ENCODE data around the gene PPP3CA.

Gene PPP3CA

GRCh38 chr4:101064541-101065180 is 282.7 kb downstream of the PPP3CA start:
- Histone ChIP-seq H3K36me3 (ENCODE audit: low read depth) (peaks cover 38% of the 10 kb centered on the region), H3K27me3 (ENCODE audit: insufficient read depth, poor library complexity, severe bottlenecking) (no peaks in the 10 kb centered on the region), H3K4me3 (ENCODE audit: severe bottlenecking) (no peak overlapping the region), H3K9me3 (ENCODE audit: severe bottlenecking) (no peaks in the 10 kb centered on the region), H3K4me1 (ENCODE audit: insufficient read depth, poor library complexity, severe bottlenecking) (no peaks in the 10 kb centered on the region), H3K27ac (ENCODE audit: poor library complexity, severe bottlenecking) (no peak overlapping the region)
- TF ChIP-seq CTCF (IDR thresholded peaks at IDR 0.05; ENCODE audit: poor library complexity, severe bottlenecking): no peak
- no peak for ATAC-seq (ENCODE audit: low read depth)
- no peak for DNase-seq (ENCODE audit: low spot score)

GRCh38 chr4:101055392-101055791 is 291.9 kb downstream of the PPP3CA start:
- Histone ChIP-seq H3K4me1 (ENCODE audit: insufficient read depth, poor library complexity, severe bottlenecking) (no peaks in the 10 kb centered on the region), H3K36me3 (ENCODE audit: low read depth) (peaks cover 2% of the 10 kb centered on the region; the same call in 1 of the 2 replicates), H3K9me3 (ENCODE audit: severe bottlenecking) (no peaks in the 10 kb centered on the region), H3K4me3 (ENCODE audit: severe bottlenecking) (no peak overlapping the region), H3K27ac (ENCODE audit: poor library complexity, severe bottlenecking) (no peak overlapping the region), H3K27me3 (ENCODE audit: insufficient read depth, poor library complexity, severe bottlenecking) (no peaks in the 10 kb centered on the region)
- DNase-seq (ENCODE audit: low spot score): no peak
- TF ChIP-seq CTCF (IDR thresholded peaks at IDR 0.05; ENCODE audit: poor library complexity, severe bottlenecking): no peak
- no peak for ATAC-seq (ENCODE audit: low read depth)

- Histone ChIP-seq H3K36me3 (ENCODE audit: low read depth) (no peaks in the 10 kb centered on the region; the same call in 1 of the 2 replicates), H3K4me1 (ENCODE audit: insufficient read depth, poor library complexity, severe bottlenecking) (no peaks in the 10 kb centered on the region), H3K27me3 (ENCODE audit: insufficient read depth, poor library complexity, severe bottlenecking) (no peaks in the 10 kb centered on the region), H3K27ac (ENCODE audit: poor library complexity, severe bottlenecking) (no peak overlapping the region), H3K4me3 (ENCODE audit: severe bottlenecking) (no peak overlapping the region), H3K9me3 (ENCODE audit: severe bottlenecking) (no peaks in the 10 kb centered on the region)
- DNase-seq (ENCODE audit: low spot score) (no peak), ATAC-seq (ENCODE audit: low read depth) (no peak)
- TF ChIP-seq CTCF (IDR thresholded peaks at IDR 0.05; ENCODE audit: poor library complexity, severe bottlenecking): no peak
Measured at GRCh38 chr4:101050837-101051205, 296.5 kb downstream of the PPP3CA start.

GRCh38 chr4:101050088-101050836 is 297.1 kb downstream of the PPP3CA start:
- Histone ChIP-seq H3K27me3 (ENCODE audit: insufficient read depth, poor library complexity, severe bottlenecking) (no peaks in the 10 kb centered on the region), H3K36me3 (ENCODE audit: low read depth) (peaks cover under 1% of the 10 kb centered on the region; the same call in 1 of the 2 replicates), H3K27ac (ENCODE audit: poor library complexity, severe bottlenecking) (no peak overlapping the region), H3K9me3 (ENCODE audit: severe bottlenecking) (no peaks in the 10 kb centered on the region), H3K4me3 (ENCODE audit: severe bottlenecking) (no peak overlapping the region), H3K4me1 (ENCODE audit: insufficient read depth, poor library complexity, severe bottlenecking) (no peaks in the 10 kb centered on the region)
- DNase-seq (ENCODE audit: low spot score) (no peak), ATAC-seq (ENCODE audit: low read depth) (no peak)
- no peak for TF ChIP-seq CTCF (IDR thresholded peaks at IDR 0.05; ENCODE audit: poor library complexity, severe bottlenecking)

GRCh38 chr4:101049549-101050001 is 297.8 kb downstream of the PPP3CA start:
- no peak overlapping the region for H3K27ac ChIP-seq (ENCODE audit: poor library complexity, severe bottlenecking)
- DNase-seq (ENCODE audit: low spot score) (no peak), ATAC-seq (ENCODE audit: low read depth) (no peak)

More at GRCh38 chr4:101049549-101050001, 297.8 kb downstream of the PPP3CA start:
- no peak for TF ChIP-seq CTCF (IDR thresholded peaks at IDR 0.05; ENCODE audit: poor library complexity, severe bottlenecking)
- no peak overlapping the region for H3K4me3 ChIP-seq (ENCODE audit: severe bottlenecking)
- no peaks in the 10 kb centered on the region for H3K27me3 ChIP-seq (ENCODE audit: insufficient read depth, poor library complexity, severe bottlenecking)
- no peaks in the 10 kb centered on the region for H3K4me1 ChIP-seq (ENCODE audit: insufficient read depth, poor library complexity, severe bottlenecking)
- peaks cover 4% of the 10 kb centered on the region; the same call in 1 of the 2 replicates for H3K36me3 ChIP-seq (ENCODE audit: low read depth)
- no peaks in the 10 kb centered on the region for H3K9me3 ChIP-seq (ENCODE audit: severe bottlenecking)

Measured in RWPE2 (cell line).